ENCODE results near the gene SHC3.

DNA sequence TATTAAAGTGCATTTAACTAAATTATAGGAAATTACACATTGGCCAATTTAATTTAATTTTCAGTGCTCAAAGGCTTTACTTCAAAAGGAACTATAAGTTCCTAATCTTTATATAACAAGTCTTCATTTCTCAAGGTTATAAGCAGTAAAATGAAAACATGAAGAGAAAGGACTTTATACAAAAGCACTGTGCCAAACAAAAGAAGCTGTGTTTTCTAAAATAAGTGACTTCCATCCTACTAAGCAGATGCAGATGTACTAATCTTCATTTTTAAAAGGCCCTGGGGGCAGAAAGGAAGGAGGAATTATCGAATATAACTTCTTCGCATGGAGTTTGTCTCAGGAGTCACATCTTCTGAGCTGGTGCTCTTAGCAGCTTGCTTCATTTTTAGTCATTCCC, 81.4 kb downstream of the SHC3 start:
- no peak for TF ChIP-seq CTCF (conservative IDR thresholded peaks at IDR 0.05 in 1 of 2, IDR thresholded peaks at IDR 0.05 in 1 of 2; ENCODE audit: low read depth in 1 of 2, low read length in 2 of 2)
- TF ChIP-seq EZH2 (IDR thresholded peaks at IDR 0.05; ENCODE audit: low read length, missing control alignments) = no peak
